RWPE2 (cell line): Measurements from ENCODE around the gene PRLR.

Source experiments
- ATAC-seq: fragments of 200-7000 bp; cut with Tn5 transposase; 3 replicates; pipeline ENCODE4 v1.9.1; 2021; ENCODE audit warnings: low read depth
- DNase-seq: peaks from one replicate; pipeline ENCODE4 v3.0.0-alpha.2; 2020; ENCODE audit warnings: low spot score
- H3K27ac ChIP-seq: fragments of 450-650 bp; 2 replicates; pipeline ENCODE4 v1.5.1; 2017; ENCODE audit warnings: mild to moderate bottlenecking; ENCODE audit not compliant: poor library complexity, severe bottlenecking
- H3K27me3 ChIP-seq: fragments of 250-450 bp; sonication (Bioruptor Pico); 2 replicates; pipeline ENCODE4 v1.5.1; 2021; ENCODE audit warnings: mild to moderate bottlenecking, moderate library complexity; ENCODE audit not compliant: insufficient read depth, poor library complexity, severe bottlenecking
- H3K36me3 ChIP-seq: fragments of 250-450 bp; sonication (Bioruptor Pico); 2 replicates; pipeline ENCODE4 v1.5.1; 2020; ENCODE audit warnings: low read depth, mild to moderate bottlenecking, moderate library complexity
- H3K4me1 ChIP-seq: fragments of 250-450 bp; sonication (Bioruptor Pico); 2 replicates; pipeline ENCODE4 v1.5.1; 2021; ENCODE audit warnings: mild to moderate bottlenecking, moderate library complexity; ENCODE audit not compliant: insufficient read depth, poor library complexity, severe bottlenecking
- H3K4me3 ChIP-seq: fragments of 250-450 bp; sonication (Bioruptor Pico); 2 replicates; pipeline ENCODE4 v1.5.1; 2021; ENCODE audit warnings: mild to moderate bottlenecking, moderate library complexity; ENCODE audit not compliant: severe bottlenecking
- H3K9me3 ChIP-seq: fragments of 250-450 bp; sonication (Bioruptor Pico); 2 replicates; pipeline ENCODE4 v1.5.1; 2021; ENCODE audit warnings: mild to moderate bottlenecking, moderate library complexity; ENCODE audit not compliant: severe bottlenecking
- TF ChIP-seq, protein P1 (sequence below): fragments of 450-650 bp; IDR thresholded peaks from one replicate; pipeline ENCODE4 v1.5.1; 2017; ENCODE audit warnings: mild to moderate bottlenecking, moderate library complexity; ENCODE audit not compliant: poor library complexity, severe bottlenecking

The PRLR gene

DNA sequence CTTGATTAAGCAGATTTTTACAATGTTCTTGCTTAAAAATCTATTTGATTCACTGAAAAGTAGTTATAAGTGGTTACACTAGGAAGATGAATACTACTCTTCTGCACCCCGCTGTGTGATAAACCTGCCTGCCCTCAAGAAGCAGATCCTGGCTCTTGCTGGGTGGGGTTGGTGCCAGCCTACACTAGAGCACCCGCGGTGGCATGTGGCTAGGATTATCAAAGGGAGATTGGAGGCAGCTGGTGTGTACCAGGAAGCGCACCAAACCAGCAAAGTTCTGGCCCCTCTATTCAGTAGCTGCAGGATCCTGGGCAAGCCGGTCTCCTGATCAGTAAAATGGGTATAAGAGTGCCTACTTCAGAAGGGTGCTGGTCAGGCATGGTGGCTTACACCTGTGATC is 43.5 kb downstream of the PRLR start:
- TF ChIP-seq, protein P1, sequence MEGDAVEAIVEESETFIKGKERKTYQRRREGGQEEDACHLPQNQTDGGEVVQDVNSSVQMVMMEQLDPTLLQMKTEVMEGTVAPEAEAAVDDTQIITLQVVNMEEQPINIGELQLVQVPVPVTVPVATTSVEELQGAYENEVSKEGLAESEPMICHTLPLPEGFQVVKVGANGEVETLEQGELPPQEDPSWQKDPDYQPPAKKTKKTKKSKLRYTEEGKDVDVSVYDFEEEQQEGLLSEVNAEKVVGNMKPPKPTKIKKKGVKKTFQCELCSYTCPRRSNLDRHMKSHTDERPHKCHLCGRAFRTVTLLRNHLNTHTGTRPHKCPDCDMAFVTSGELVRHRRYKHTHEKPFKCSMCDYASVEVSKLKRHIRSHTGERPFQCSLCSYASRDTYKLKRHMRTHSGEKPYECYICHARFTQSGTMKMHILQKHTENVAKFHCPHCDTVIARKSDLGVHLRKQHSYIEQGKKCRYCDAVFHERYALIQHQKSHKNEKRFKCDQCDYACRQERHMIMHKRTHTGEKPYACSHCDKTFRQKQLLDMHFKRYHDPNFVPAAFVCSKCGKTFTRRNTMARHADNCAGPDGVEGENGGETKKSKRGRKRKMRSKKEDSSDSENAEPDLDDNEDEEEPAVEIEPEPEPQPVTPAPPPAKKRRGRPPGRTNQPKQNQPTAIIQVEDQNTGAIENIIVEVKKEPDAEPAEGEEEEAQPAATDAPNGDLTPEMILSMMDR, result no peak
- H3K27me3 ChIP-seq, result peaks cover 38% of the 10 kb centered on the region
- H3K36me3 ChIP-seq, result no peaks in the 10 kb centered on the region
- H3K4me3 ChIP-seq, result no peak overlapping the region
- DNase-seq, result no peak
- H3K9me3 ChIP-seq, result no peaks in the 10 kb centered on the region
- no peak for ATAC-seq
- H3K4me1 ChIP-seq, result no peaks in the 10 kb centered on the region
- H3K27ac ChIP-seq, result no peak overlapping the region

DNA sequence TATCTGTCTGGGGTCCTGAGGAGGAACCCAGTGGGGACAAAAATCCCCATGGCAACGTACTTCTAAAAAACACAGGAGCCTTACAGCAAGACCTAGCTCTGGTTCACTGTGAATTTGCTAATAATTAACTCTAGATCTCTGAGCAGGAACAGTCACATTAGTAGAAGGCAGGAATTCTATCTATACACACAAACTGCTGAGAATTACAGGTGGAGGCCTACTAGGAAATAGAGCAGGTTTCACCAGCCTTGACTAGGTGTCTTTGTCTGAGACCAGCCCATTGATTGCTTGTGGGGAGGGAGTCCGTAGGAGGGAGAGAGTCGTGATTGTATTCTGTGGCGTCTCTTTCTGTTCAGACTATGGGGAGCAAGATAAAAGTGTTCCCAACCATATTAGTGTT is 44.8 kb downstream of the PRLR start:
- Histone ChIP-seq H3K9me3 (no peaks in the 10 kb centered on the region), H3K27me3 (peaks cover 36% of the 10 kb centered on the region), H3K36me3 (no peaks in the 10 kb centered on the region), H3K27ac (no peak overlapping the region), H3K4me1 (no peaks in the 10 kb centered on the region), H3K4me3 (no peak overlapping the region)
- ATAC-seq (no peak), DNase-seq (no peak)
- TF ChIP-seq, protein P1, result no peak

DNA sequence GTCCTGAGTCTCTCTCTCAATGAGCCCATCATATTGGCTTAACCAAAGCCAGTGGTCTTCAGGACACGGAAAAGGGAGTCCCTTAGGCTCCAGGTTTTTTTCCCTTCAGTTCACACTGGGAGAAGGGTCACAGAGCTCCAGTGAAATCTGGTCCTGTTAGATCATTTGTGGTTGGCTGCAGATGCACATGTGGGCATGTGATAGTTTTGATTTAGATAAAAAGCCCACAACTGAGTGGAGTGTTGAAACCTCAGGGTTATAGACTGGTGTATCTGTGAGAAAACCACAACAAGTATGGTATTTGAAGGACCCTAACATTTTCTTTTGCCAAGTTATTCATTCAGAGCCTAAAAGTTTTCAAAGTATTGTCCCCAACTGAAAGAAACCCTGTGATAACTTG is 46.7 kb downstream of the PRLR start:
- no peak overlapping the region for H3K27ac ChIP-seq
- 0 out of 3 replicates have a peak, but pooled peaks have one; percentile 8 for ATAC-seq
- no peaks in the 10 kb centered on the region for H3K4me1 ChIP-seq
- TF ChIP-seq, protein P1, result peak; percentile 44
- H3K4me3 ChIP-seq, result no peak overlapping the region
- H3K27me3 ChIP-seq, result peaks cover 24% of the 10 kb centered on the region
- H3K36me3 ChIP-seq, result no peaks in the 10 kb centered on the region
- no peak for DNase-seq
- H3K9me3 ChIP-seq, result no peaks in the 10 kb centered on the region

DNA sequence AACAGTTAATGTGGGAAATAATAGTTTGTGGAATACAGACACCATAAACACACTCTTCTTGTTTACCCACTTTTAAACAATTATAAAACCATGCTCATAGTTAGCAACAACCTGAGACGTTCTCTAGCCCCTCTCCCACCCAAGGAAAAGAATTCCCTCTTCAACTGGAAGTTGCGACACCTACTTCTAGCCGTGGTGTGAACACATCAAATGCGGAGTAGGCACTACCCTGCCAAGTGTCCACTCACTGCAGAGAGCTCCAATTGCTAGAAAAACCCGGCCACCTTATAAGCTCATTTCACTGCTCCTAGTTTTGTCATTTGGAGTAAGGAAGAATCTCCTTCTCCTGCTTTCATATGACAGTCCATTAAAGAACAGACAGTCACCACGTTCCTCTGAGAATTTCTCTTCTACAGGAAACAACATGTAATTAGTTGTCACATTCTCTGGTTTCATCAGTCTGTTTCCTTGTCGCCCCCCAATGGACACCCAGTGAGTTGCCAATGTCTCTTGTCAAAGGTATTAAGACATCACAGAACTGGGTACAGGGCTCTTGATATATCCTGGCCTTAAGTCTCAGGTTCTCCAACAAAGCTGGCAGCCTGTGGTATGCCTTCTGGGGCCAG is 47.3 kb downstream of the PRLR start:
- Histone ChIP-seq H3K27ac (no peak overlapping the region), H3K4me3 (no peak overlapping the region), H3K4me1 (no peaks in the 10 kb centered on the region), H3K9me3 (no peaks in the 10 kb centered on the region), H3K27me3 (peaks cover 18% of the 10 kb centered on the region), H3K36me3 (no peaks in the 10 kb centered on the region)
- DNase-seq (no peak), ATAC-seq (peak; percentile 72)
- TF ChIP-seq, protein P1, result peak; percentile 79

DNA sequence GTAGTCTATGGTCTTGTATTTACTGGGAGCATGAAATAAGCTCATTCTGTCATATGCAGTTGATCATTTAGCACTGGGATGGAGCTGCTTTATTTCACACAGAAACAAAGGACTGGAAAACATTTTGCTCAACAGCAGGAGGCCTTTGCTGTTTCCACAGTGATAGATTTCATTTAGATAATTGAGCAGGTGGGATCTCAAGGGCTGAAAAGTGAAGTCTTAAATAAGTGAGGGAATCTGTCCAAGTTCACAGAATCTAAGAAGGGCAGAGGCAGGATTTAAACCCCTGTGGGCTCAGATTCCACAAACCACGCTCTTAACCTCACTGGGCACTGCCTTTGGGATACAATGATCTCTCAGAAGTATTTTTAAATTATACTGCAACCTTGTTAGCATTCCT is 47.8 kb downstream of the PRLR start:
- H3K36me3 ChIP-seq, result no peaks in the 10 kb centered on the region
- no peak for ATAC-seq
- H3K27ac ChIP-seq, result no peak overlapping the region
- no peaks in the 10 kb centered on the region for H3K9me3 ChIP-seq
- H3K4me3 ChIP-seq, result no peak overlapping the region
- DNase-seq, result no peak
- peaks cover 13% of the 10 kb centered on the region for H3K27me3 ChIP-seq
- TF ChIP-seq, protein P1, result no peak
- H3K4me1 ChIP-seq, result no peaks in the 10 kb centered on the region
